Measurements from ENCODE around the gene ZNF511.

ZNF511 gene

DNA sequence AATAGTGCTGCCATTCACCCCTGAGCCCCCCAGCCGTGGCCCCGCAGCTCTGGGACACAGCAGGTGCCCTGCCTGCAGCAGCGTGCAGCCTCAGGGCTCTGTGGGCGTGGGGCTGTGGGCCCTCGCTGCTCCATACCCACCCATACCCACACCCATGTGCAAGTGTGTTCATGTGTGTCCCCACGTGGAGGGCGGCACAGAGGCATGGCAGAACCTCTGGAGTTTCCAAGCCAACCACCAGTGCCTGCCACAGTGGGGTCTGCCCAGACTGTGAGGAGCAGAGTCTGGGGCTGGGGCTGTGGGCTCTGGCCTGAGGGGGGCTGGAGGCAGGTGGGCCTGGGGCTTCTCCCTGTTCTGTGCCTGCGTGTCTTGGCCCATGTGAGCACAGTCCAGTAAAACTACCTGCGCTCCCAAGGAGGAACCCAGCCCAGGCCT lies 40.9 kb downstream of the ZNF511 start:
- Histone ChIP-seq H3K9me3 (ENCODE audit: control insufficient read depth, insufficient read depth, low read length) (no peaks in the 10 kb centered on the region), H3F3A (ENCODE audit: control insufficient read depth, insufficient read depth) (no peaks in the 10 kb centered on the region), H3K36me3 (ENCODE audit: control insufficient read depth, low read length) (no peaks in the 10 kb centered on the region), H3K9me2 (replicated peaks; ENCODE audit: control insufficient read depth, low read length) (no peaks in the 10 kb centered on the region), H3K4me1 (ENCODE audit: control insufficient read depth, low read length) (no peaks in the 10 kb centered on the region; the same call in 1 of the 2 replicates), H4K20me1 (ENCODE audit: control insufficient read depth, insufficient read depth, low read depth, low read length) (no peaks in the 10 kb centered on the region), H3K79me2 (ENCODE audit: control insufficient read depth, low read length) (no peaks in the 10 kb centered on the region), H3K27ac (ENCODE audit: low read depth, low read length) (no peak overlapping the region), H3K4me2 (ENCODE audit: low read length) (no peak overlapping the region), H3K27me3 (ENCODE audit: control insufficient read depth, low read length) (no peaks in the 10 kb centered on the region), H3K4me3 (ENCODE audit: low read length) (no peak overlapping the region)
- TF ChIP-seq, protein P1, sequence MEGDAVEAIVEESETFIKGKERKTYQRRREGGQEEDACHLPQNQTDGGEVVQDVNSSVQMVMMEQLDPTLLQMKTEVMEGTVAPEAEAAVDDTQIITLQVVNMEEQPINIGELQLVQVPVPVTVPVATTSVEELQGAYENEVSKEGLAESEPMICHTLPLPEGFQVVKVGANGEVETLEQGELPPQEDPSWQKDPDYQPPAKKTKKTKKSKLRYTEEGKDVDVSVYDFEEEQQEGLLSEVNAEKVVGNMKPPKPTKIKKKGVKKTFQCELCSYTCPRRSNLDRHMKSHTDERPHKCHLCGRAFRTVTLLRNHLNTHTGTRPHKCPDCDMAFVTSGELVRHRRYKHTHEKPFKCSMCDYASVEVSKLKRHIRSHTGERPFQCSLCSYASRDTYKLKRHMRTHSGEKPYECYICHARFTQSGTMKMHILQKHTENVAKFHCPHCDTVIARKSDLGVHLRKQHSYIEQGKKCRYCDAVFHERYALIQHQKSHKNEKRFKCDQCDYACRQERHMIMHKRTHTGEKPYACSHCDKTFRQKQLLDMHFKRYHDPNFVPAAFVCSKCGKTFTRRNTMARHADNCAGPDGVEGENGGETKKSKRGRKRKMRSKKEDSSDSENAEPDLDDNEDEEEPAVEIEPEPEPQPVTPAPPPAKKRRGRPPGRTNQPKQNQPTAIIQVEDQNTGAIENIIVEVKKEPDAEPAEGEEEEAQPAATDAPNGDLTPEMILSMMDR (IDR thresholded peaks at IDR 0.05; ENCODE audit: low read depth, low read length, poor library complexity, severe bottlenecking): no peak
- no peak for TF ChIP-seq EZH2phosphoT487 (IDR thresholded peaks at IDR 0.05; ENCODE audit: borderline replicate concordance, low read length)

DNA sequence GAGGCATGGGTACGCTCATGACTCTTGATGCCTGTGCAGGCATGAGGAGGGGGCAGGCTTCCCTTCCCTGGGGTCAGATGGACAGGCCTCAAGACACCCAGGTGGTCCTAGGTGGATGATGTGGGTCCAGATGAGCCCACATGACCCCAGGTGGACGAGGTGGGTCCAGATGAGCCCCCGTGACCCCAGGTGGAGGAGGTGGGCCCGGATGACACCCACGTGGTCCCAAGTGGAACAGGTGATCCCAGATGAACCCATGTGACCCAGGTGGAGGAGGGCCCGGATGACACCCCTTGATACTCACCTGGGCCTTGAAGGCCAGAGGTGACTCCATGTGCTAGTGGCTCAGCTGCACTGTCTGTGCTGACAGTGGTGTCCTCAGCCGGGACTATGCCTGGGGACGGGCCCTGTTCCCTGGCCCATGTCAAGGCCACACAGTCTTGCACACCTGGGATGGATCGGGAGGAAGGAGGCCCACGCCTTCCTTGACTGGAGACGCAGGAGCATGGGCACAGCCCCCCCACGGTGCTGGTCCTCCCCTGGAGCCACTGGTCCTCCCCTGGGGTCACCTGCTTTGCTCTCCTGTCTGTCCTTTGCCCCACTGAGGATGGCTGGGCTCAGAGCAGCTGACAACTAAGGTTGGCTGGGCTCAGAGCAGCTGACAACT lies 41.7 kb downstream of the ZNF511 start:
- H3F3A ChIP-seq (ENCODE audit: control insufficient read depth, insufficient read depth): no peaks in the 10 kb centered on the region
- H3K9me2 ChIP-seq (replicated peaks; ENCODE audit: control insufficient read depth, low read length): no peaks in the 10 kb centered on the region
- no peaks in the 10 kb centered on the region for H3K9me3 ChIP-seq (ENCODE audit: control insufficient read depth, insufficient read depth, low read length)
- no peaks in the 10 kb centered on the region for H3K27me3 ChIP-seq (ENCODE audit: control insufficient read depth, low read length)
- no peaks in the 10 kb centered on the region for H3K79me2 ChIP-seq (ENCODE audit: control insufficient read depth, low read length)
- TF ChIP-seq, protein P1 (IDR thresholded peaks at IDR 0.05; ENCODE audit: low read depth, low read length, poor library complexity, severe bottlenecking): no peak
- no peak for TF ChIP-seq EZH2phosphoT487 (IDR thresholded peaks at IDR 0.05; ENCODE audit: borderline replicate concordance, low read length)
- H3K4me2 ChIP-seq (ENCODE audit: low read length): no peak overlapping the region
- H3K4me1 ChIP-seq (ENCODE audit: control insufficient read depth, low read length): no peaks in the 10 kb centered on the region; the same call in 1 of the 2 replicates
- no peak overlapping the region for H3K4me3 ChIP-seq (ENCODE audit: low read length)
- no peaks in the 10 kb centered on the region for H4K20me1 ChIP-seq (ENCODE audit: control insufficient read depth, insufficient read depth, low read depth, low read length)
- H3K36me3 ChIP-seq (ENCODE audit: control insufficient read depth, low read length): no peaks in the 10 kb centered on the region
- H3K27ac ChIP-seq (ENCODE audit: low read depth, low read length): no peak overlapping the region

DNA sequence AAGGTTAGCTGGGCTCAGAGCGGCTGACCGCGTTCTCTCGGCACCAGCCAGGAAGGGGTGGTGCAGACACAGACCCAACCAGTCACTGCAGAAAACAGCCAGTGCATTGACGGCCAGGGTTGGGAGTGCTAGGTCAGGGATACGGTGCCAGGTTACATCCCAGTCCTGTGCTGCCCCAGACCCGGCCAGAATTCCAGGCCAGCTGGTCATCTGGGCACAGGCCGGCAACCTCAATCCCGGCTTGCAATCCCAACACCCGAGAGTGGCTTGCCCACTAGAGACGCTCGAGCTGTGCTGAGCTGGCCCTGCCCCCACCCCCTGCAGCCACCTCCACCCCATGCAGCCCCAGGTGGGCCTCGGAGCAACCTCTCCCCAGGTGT lies 42.2 kb downstream of the ZNF511 start:
- no peaks in the 10 kb centered on the region; the same call in 1 of the 2 replicates for H3K4me1 ChIP-seq (ENCODE audit: control insufficient read depth, low read length)
- TF ChIP-seq EZH2phosphoT487 (IDR thresholded peaks at IDR 0.05; ENCODE audit: borderline replicate concordance, low read length): no peak

More for the DNA sequence above, 42.2 kb downstream of the ZNF511 start:
- no peaks in the 10 kb centered on the region for H3F3A ChIP-seq (ENCODE audit: control insufficient read depth, insufficient read depth)
- no peaks in the 10 kb centered on the region for H3K9me3 ChIP-seq (ENCODE audit: control insufficient read depth, insufficient read depth, low read length)
- H4K20me1 ChIP-seq (ENCODE audit: control insufficient read depth, insufficient read depth, low read depth, low read length): no peaks in the 10 kb centered on the region
- H3K36me3 ChIP-seq (ENCODE audit: control insufficient read depth, low read length): no peaks in the 10 kb centered on the region
- no peaks in the 10 kb centered on the region for H3K9me2 ChIP-seq (replicated peaks; ENCODE audit: control insufficient read depth, low read length)
- no peaks in the 10 kb centered on the region for H3K79me2 ChIP-seq (ENCODE audit: control insufficient read depth, low read length)
- no peaks in the 10 kb centered on the region for H3K27me3 ChIP-seq (ENCODE audit: control insufficient read depth, low read length)
- no peak overlapping the region for H3K27ac ChIP-seq (ENCODE audit: low read depth, low read length)
- H3K4me3 ChIP-seq (ENCODE audit: low read length): no peak overlapping the region
- no peak overlapping the region for H3K4me2 ChIP-seq (ENCODE audit: low read length)

Data from DOHH2 (cell line).